ENCODE measurements around the gene PRIMA1. TPM values are rescaled to one million over a fixed set of nuclear protein-coding genes. Genes with fewer than 3 reads are reported as not detected.

The PRIMA1 gene
- polyA plus RNA-seq, 1 experiment = not detected

DNA sequence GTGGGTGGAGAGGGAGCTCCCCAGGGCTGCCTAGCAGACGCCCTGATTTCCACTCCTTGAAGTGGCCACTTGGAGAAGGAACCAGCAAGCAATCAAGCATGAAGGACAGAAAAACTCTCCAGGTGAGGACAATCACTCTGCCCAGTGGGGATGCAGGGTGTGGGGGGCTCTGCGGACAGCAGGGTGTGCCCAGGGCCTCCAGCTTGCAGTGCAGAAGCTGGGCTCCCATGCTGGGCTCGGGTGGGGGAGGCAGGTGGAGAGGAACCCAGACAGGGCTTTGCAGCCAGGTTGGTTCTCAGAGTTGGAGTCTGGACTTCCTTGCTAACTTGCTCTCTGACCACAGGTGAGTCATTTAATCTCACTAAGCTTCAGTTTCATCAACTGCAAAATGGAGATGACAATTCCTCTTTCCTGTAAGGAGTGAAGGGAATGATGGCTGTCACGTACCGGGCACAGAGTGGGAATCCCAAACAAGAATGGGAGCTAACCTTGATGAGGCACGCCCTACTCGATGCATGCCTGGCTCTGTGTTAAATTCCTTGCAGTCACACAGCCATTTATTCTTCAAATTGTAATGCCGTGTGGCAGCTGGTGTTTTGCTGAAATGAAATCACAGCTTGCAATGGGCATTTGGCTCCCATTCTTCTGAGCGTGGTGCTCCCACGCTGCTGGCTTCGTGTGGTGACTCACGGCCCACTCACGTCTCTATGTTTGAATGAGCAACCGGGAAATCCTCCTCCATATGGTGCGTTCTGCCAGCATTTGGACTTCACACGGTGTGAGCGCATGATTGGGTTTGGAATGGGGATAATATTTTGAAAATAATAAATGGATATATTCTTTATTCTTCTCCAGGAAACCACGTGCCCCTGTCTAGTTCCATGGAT is 75.2 kb downstream of the PRIMA1 start:
- H3K27ac ChIP-seq (ENCODE audit: low read depth, low read length) = no peak overlapping the region
- TF ChIP-seq, protein P1, sequence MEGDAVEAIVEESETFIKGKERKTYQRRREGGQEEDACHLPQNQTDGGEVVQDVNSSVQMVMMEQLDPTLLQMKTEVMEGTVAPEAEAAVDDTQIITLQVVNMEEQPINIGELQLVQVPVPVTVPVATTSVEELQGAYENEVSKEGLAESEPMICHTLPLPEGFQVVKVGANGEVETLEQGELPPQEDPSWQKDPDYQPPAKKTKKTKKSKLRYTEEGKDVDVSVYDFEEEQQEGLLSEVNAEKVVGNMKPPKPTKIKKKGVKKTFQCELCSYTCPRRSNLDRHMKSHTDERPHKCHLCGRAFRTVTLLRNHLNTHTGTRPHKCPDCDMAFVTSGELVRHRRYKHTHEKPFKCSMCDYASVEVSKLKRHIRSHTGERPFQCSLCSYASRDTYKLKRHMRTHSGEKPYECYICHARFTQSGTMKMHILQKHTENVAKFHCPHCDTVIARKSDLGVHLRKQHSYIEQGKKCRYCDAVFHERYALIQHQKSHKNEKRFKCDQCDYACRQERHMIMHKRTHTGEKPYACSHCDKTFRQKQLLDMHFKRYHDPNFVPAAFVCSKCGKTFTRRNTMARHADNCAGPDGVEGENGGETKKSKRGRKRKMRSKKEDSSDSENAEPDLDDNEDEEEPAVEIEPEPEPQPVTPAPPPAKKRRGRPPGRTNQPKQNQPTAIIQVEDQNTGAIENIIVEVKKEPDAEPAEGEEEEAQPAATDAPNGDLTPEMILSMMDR (IDR thresholded peaks at IDR 0.05; ENCODE audit: low read depth, low read length) = no peak
- CTCF ChIA-PET = interaction anchor here (0.6 kb wide), 1 partner anchor 417 kb away, joined by 3 read pairs; no protein-coding TSS in a partner anchor
- H3K4me3 ChIP-seq (ENCODE audit: low read depth, low read length) = no peak overlapping the region
- no peak for DNase-seq (ENCODE audit: low read depth, low spot score)
- no peaks in the 10 kb centered on the region; the same call in 1 of the 2 replicates for H3K9me3 ChIP-seq (ENCODE audit: control insufficient read depth, insufficient read depth, low read length)
- POLR2A ChIA-PET = no interaction called here
- H3K27me3 ChIP-seq (ENCODE audit: control insufficient read depth, insufficient read depth, low read length) = no peaks in the 10 kb centered on the region

DNA sequence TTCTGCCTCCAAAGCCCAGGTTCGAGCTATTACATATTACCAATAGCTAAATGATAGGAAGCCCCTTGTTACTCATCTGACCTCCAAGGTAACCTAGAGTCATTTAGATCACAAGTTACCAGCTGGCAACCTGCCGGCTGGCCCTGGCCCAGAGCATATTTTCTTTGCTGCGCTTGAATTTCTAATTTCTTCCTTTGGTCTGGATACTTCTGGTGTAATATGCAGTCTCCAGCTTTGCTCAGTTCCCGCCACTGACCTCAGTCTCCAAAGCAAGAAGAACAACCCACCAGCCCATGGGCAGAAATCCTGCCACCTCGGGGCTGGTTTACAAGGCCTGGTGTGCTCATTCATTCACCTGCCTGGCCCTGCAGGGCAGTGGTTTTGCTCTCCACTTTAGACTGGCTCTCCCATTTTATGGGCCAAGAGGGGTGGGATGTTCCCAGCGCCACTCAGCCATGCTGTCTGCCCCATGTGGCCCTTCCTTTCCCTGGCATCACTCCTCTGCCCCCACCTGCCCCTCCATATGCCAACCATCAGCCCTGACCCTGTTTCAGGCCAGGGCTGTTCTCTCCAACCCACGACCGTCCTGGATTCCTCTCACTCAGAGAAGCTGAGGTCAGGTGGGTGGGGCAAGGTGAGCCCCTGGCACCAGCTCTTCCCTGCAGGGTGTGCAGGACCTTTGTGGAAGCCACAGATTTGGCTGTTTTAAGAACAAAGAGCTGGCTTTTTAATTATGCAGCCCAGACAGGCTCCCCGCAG is 76.0 kb downstream of the PRIMA1 start:
- no peak overlapping the region for H3K4me3 ChIP-seq (ENCODE audit: low read depth, low read length)
- no peaks in the 10 kb centered on the region for H3K27me3 ChIP-seq (ENCODE audit: control insufficient read depth, insufficient read depth, low read length)
- CTCF ChIA-PET = interaction anchor here (0.6 kb wide), 1 partner anchor 418 kb away, joined by 3 read pairs; no protein-coding TSS in a partner anchor
- no peaks in the 10 kb centered on the region; the same call in 1 of the 2 replicates for H3K9me3 ChIP-seq (ENCODE audit: control insufficient read depth, insufficient read depth, low read length)
- DNase-seq (ENCODE audit: low read depth, low spot score) = no peak
- TF ChIP-seq, protein P1 (IDR thresholded peaks at IDR 0.05; ENCODE audit: low read depth, low read length) = no peak
- POLR2A ChIA-PET = no interaction called here
- H3K27ac ChIP-seq (ENCODE audit: low read depth, low read length) = no peak overlapping the region

DNA sequence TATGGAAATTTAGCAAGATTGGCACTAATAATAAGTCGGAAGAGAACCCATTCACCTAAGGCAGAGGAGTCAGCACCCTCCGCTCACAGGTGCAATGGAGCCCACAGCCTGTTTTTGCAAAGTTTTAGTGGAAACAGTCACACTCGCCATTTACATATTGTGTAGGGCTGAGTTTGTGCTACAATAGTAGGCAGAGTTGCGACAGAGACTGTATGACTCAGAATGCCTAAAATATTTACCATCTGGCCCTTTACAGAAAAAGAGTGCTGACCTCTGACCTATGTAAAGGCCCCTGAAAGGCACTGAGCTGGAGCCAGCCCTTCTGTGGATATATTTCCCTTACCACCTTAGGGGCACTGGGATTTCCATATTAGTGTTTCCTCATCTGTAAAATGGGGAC is 79.0 kb downstream of the PRIMA1 start:
- Histone ChIP-seq H3K9me3 (ENCODE audit: control insufficient read depth, insufficient read depth, low read length) (no peaks in the 10 kb centered on the region; the same call in 1 of the 2 replicates), H3K4me3 (ENCODE audit: low read depth, low read length) (no peak overlapping the region), H3K27me3 (ENCODE audit: control insufficient read depth, insufficient read depth, low read length) (no peaks in the 10 kb centered on the region), H3K27ac (ENCODE audit: low read depth, low read length) (no peak overlapping the region)
- CTCF ChIA-PET = no interaction called here
- TF ChIP-seq, protein P1 (IDR thresholded peaks at IDR 0.05; ENCODE audit: low read depth, low read length) = no peak
- DNase-seq (ENCODE audit: low read depth, low spot score) = no peak
- POLR2A ChIA-PET = no interaction called here

DNA sequence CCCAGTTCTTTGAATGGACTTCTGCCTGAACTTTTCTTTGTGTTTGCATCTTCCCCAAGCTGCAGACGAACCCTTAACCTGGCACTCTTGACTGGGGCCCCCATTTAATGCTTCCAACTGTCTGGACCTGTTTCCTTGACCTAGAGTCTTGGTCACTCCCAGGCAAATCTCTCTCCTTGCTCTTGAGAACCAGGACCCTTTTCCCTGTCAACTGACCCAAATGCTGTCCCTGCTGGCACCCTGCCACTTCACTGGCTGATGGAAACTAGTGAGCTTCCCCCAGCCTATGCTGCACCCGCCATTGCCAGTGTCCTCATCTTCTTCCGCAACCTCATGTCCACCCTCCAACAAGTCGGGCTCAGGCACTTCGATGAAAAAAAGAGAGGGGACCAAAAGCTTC is 79.5 kb downstream of the PRIMA1 start:
- TF ChIP-seq, protein P1 (IDR thresholded peaks at IDR 0.05; ENCODE audit: low read depth, low read length) = no peak
- CTCF ChIA-PET = no interaction called here

More for the DNA sequence above, 79.5 kb downstream of the PRIMA1 start:
- H3K9me3 ChIP-seq (ENCODE audit: control insufficient read depth, insufficient read depth, low read length) = no peaks in the 10 kb centered on the region; the same call in 1 of the 2 replicates
- no peak overlapping the region for H3K27ac ChIP-seq (ENCODE audit: low read depth, low read length)
- POLR2A ChIA-PET = no interaction called here
- DNase-seq (ENCODE audit: low read depth, low spot score) = no peak
- H3K27me3 ChIP-seq (ENCODE audit: control insufficient read depth, insufficient read depth, low read length) = no peaks in the 10 kb centered on the region
- no peak overlapping the region for H3K4me3 ChIP-seq (ENCODE audit: low read depth, low read length)

All from AG04450 (cell line).